SU-DHL-6 (cell line): ENCODE measurements around the gene PDLIM5.

Source experiments
- CTCF ChIP-seq: fragments of 200-600 bp; sonication (generic); IDR thresholded peaks from one replicate; pipeline ENCODE4 v1.5.1; 2017; ENCODE audit warnings: antibody characterized with exemption, mild to moderate bottlenecking, low read length, moderate library complexity; ENCODE audit not compliant: insufficient read depth, poor library complexity, severe bottlenecking
- EZH2phosphoT487 ChIP-seq: fragments of 200-600 bp; sonication (generic), shearing (Covaris generic); conservative IDR thresholded peaks from 2 replicates; pipeline ENCODE4 v1.6.1; 2018; ENCODE audit warnings: mild to moderate bottlenecking, antibody characterized with exemption, low read length, moderate library complexity, mixed read lengths

DNA sequence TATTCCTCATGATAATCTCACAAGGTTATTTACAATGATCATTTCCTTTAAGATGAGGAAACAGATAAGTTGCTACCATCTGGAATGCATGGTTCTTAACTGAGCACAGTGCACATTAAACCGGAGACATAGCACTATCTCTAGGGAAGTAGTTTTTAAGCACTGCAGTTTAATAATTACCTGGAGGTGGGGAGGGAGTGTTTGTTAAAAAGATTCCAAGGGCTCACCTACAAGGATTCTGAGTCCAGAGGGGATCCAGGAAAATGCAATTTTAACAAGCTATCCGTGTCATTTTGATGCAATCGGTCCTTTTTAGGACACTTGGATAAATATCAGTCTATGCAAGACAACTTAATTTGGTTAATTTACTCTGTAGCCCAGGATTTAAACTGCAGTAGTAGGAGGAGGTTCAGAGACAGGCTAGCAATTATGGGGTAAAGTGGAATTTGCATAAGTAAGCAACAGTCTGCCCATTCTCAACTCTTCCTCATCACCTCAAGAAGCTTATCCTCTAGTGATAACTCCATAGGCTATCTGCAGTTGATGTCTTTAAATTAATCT is 2.8 kb upstream of the PDLIM5 start:
- TF ChIP-seq CTCF, result no peak
- TF ChIP-seq EZH2phosphoT487, result no peak
